Caco-2 (cell line): ENCODE data around the gene MARCHF6. TPM values are rescaled to one million over a fixed set of nuclear protein-coding genes. Genes with fewer than 3 reads are reported as not detected.
"Not testable (repeated sequence)": the region's sequence is repeated elsewhere in the genome, so short reads cannot be mapped to it uniquely, and the experiment has no call there.

Experiments
- BruUV-seq: library from RNA; stranded (reverse); fragments of 400-500 nt; replicated peaks from 2 replicates; lab custom pipeline; 2021; lab: Mats Ljungman, UMichigan
- CTCF ChIA-PET: fragments of 300-600 bp; sonication (Branson Sonifier 250); formaldehyde crosslinking; loops from one replicate; lab custom pipeline; 2022; ENCODE audit warnings: antibody characterized with exemption; lab: Charles Lee
- POLR2A ChIA-PET: fragments of 300-600 bp; sonication (Branson Sonifier 250); formaldehyde crosslinking; loops from one replicate; lab custom pipeline; 2022; ENCODE audit warnings: antibody characterized with exemption; lab: Charles Lee
- DNase-seq, 2 experiments: peaks; one replicate each; pipeline versions ENCODE4 v3.0.0 to v3.0.0-alpha.2; 2020 to 2022
- H3K27me3 ChIP-seq: replicated peaks from 2 replicates; pipeline ENCODE4 v1.6.0; 2011; ENCODE audit warnings: low read length; ENCODE audit not compliant: control insufficient read depth, insufficient read depth
- H3K36me3 ChIP-seq: 2 replicates; pipeline ENCODE4 v1.5.1; 2011; ENCODE audit warnings: low read length; ENCODE audit not compliant: control insufficient read depth, insufficient read depth
- H3K4me1 ChIP-seq: fragments of 250-450 bp; sonication (Bioruptor Pico); 2 replicates; pipeline ENCODE4 v1.5.1; 2020; ENCODE audit warnings: mild to moderate bottlenecking
- H3K4me3 ChIP-seq: 2 replicates; pipeline ENCODE4 v1.5.1; 2011; ENCODE audit warnings: low read depth, mild to moderate bottlenecking, control low read depth, low read length
- H3K9me3 ChIP-seq: fragments of 250-450 bp; sonication (Bioruptor Pico); 2 replicates; pipeline ENCODE4 v1.5.1; 2020; ENCODE audit warnings: mild to moderate bottlenecking, moderate library complexity
- H3K27ac Mint-ChIP-seq: one replicate; pipeline ENCODE4 v1.8.0; 2022; ENCODE audit warnings: mixed read lengths; ENCODE audit not compliant: unreplicated experiment
- H3K27me3 Mint-ChIP-seq: one replicate; pipeline ENCODE4 v1.8.0; 2022; ENCODE audit warnings: mixed read lengths; ENCODE audit not compliant: insufficient read depth, unreplicated experiment
- H3K36me3 Mint-ChIP-seq: one replicate; pipeline ENCODE4 v1.8.0; 2022; ENCODE audit warnings: mild to moderate bottlenecking, mixed read lengths; ENCODE audit not compliant: insufficient read depth, unreplicated experiment
- H3K4me1 Mint-ChIP-seq: one replicate; pipeline ENCODE4 v1.8.0; 2022; ENCODE audit warnings: low read depth, mixed read lengths; ENCODE audit not compliant: unreplicated experiment
- H3K4me3 Mint-ChIP-seq: one replicate; pipeline ENCODE4 v1.8.0; 2022; ENCODE audit warnings: mild to moderate bottlenecking, moderate library complexity, mixed read lengths; ENCODE audit not compliant: unreplicated experiment
- H3K9me3 Mint-ChIP-seq: one replicate; pipeline ENCODE4 v1.8.0; 2022; ENCODE audit warnings: mixed read lengths; ENCODE audit not compliant: unreplicated experiment
- CTCF ChIP-seq, 2 experiments: fragments of 200-600 bp in 1 of 2; IDR thresholded peaks; 1 replicate in 1 of 2; 2 replicates in 1 of 2; pipeline versions ENCODE4 v1.5.1 to v1.8.0; 2011 to 2022; ENCODE audit warnings: antibody characterized with exemption in 1 of 2, control low read depth in 1 of 2, inconsistent platforms in 1 of 2, low read depth in 1 of 2, low read length in 1 of 2, mild to moderate bottlenecking in 1 of 2, moderate library complexity in 1 of 2; ENCODE audit not compliant: insufficient read depth in 1 of 2, severe bottlenecking in 1 of 2, unreplicated experiment in 1 of 2
- intact Hi-C: fragments of 100-400 bp; cut with micrococcal nuclease; formaldehyde crosslinking; loops from one replicate; pipeline ENCODE4 v1.10.0; 2022; ENCODE audit not compliant: unreplicated experiment
- total RNA-seq: library from RNA; stranded (reverse); gene quantifications from 2 replicates; pipeline ENCODE4 v1.2.3, GENCODE V29; 2022

Gene MARCHF6
- total RNA-seq, 1 experiment from 2014 or later = 123 TPM

- H3K9me3 Mint-ChIP-seq = no peaks in the 10 kb centered on the region
- CTCF ChIA-PET = no interaction called here
- no peak overlapping the region for H3K27ac Mint-ChIP-seq
- no peak for DNase-seq
- Histone ChIP-seq H3K4me3 (no peak overlapping the region), H3K9me3 (no peaks in the 10 kb centered on the region), H3K36me3 (no peaks in the 10 kb centered on the region), H3K27me3 (no peaks in the 10 kb centered on the region), H3K4me1 (peaks cover 4% of the 10 kb centered on the region)
- BruUV-seq = no TSS peak
- POLR2A ChIA-PET = interaction anchor here (1.1 kb wide), 1 partner anchor 45 kb away, joined by 4 read pairs; the partner anchor contains the start of gene MARCHF6
- peaks cover 6% of the 10 kb centered on the region for H3K36me3 Mint-ChIP-seq
- H3K4me1 Mint-ChIP-seq = peaks cover 13% of the 10 kb centered on the region
- intact Hi-C loops = loop anchor here (1.0 kb wide), 1 partner anchor 44 kb away; the partner anchor contains the start of gene MARCHF6
- H3K27me3 Mint-ChIP-seq = no peaks in the 10 kb centered on the region
- TF ChIP-seq CTCF (IDR thresholded peaks at IDR 0.05; ENCODE audit: insufficient read depth in 1 of 2, low read depth in 1 of 2, low read length in 1 of 2, severe bottlenecking in 1 of 2, unreplicated experiment in 1 of 2) = no peak
- H3K4me3 Mint-ChIP-seq = peak overlapping the region; percentile 42
Measured at GRCh38 chr5:10308844-10309243, 44.7 kb upstream of the MARCHF6 start.

- DNase-seq = no peak
- CTCF ChIA-PET = no interaction called here
- Mint-ChIP-seq H3K4me3 (no peak overlapping the region), H3K36me3 (peaks cover 6% of the 10 kb centered on the region), H3K4me1 (peaks cover 10% of the 10 kb centered on the region), H3K9me3 (no peaks in the 10 kb centered on the region), H3K27ac (no peak overlapping the region), H3K27me3 (no peaks in the 10 kb centered on the region)
- intact Hi-C loops = no loop called here
- Histone ChIP-seq H3K36me3 (no peaks in the 10 kb centered on the region), H3K4me1 (peaks cover 4% of the 10 kb centered on the region), H3K4me3 (no peak overlapping the region), H3K27me3 (no peaks in the 10 kb centered on the region), H3K9me3 (no peaks in the 10 kb centered on the region)
- BruUV-seq = no TSS peak
- POLR2A ChIA-PET = no interaction called here
- TF ChIP-seq CTCF (IDR thresholded peaks at IDR 0.05; ENCODE audit: insufficient read depth in 1 of 2, low read depth in 1 of 2, low read length in 1 of 2, severe bottlenecking in 1 of 2, unreplicated experiment in 1 of 2) = no peak
Measured at GRCh38 chr5:10310066-10310779, 43.3 kb upstream of the MARCHF6 start.

- H3K27ac Mint-ChIP-seq, POLR2A ChIA-PET, H3K9me3 Mint-ChIP-seq: not testable (repeated sequence)
Measured at GRCh38 chr5:10310835-10311570, 42.5 kb upstream of the MARCHF6 start.

More at GRCh38 chr5:10310835-10311570, 42.5 kb upstream of the MARCHF6 start:
- BruUV-seq, H3K4me3 ChIP-seq, H3K36me3 ChIP-seq, H3K4me3 Mint-ChIP-seq, H3K27me3 Mint-ChIP-seq, intact Hi-C loops, H3K4me1 ChIP-seq, H3K27me3 ChIP-seq, H3K4me1 Mint-ChIP-seq, DNase-seq, H3K36me3 Mint-ChIP-seq, CTCF ChIA-PET, H3K9me3 ChIP-seq: not testable (repeated sequence)
